Subcutaneous abdominal adipose tissue (tissue), 5 donors: ENCODE data around the gene SEPTIN3.
"Not testable (repeated sequence)": the region's sequence is repeated elsewhere in the genome, so short reads cannot be mapped to it uniquely, and the experiment has no call there.

Experiments used
- H3K27ac ChIP-seq: one replicate; pipeline ENCODE4 v1.7.0; 2013; ENCODE audit warnings: low read depth, mild to moderate bottlenecking, inconsistent platforms, low read length, moderate library complexity
- H3K27me3 ChIP-seq, 5 donors: one replicate each; pipeline ENCODE4 v1.7.0; 2013; ENCODE audit warnings: low read length in 5 of 5, inconsistent platforms in 1 of 5; ENCODE audit not compliant: control insufficient read depth in 5 of 5, insufficient read depth in 4 of 5
- H3K36me3 ChIP-seq, 5 donors: one replicate each; pipeline ENCODE4 v1.7.0; 2013; ENCODE audit warnings: low read length in 5 of 5; ENCODE audit not compliant: control insufficient read depth in 5 of 5, insufficient read depth in 5 of 5
- H3K4me1 ChIP-seq, 5 donors: one replicate each; pipeline ENCODE4 v1.7.0; 2013; ENCODE audit warnings: low read length in 5 of 5, mild to moderate bottlenecking in 3 of 5, moderate library complexity in 1 of 5; ENCODE audit not compliant: control insufficient read depth in 5 of 5, insufficient read depth in 5 of 5
- H3K4me3 ChIP-seq, 5 donors: one replicate each; pipeline ENCODE4 v1.7.0; 2013; ENCODE audit warnings: low read length in 5 of 5, low read depth in 1 of 5
- H3K9ac ChIP-seq, 5 donors: one replicate each; pipeline ENCODE4 v1.7.0; 2013; ENCODE audit warnings: low read length in 5 of 5, mild to moderate bottlenecking in 4 of 5, moderate library complexity in 3 of 5
- H3K9me3 ChIP-seq, 5 donors: one replicate each; pipeline ENCODE4 v1.7.0; 2013; ENCODE audit warnings: low read length in 5 of 5; ENCODE audit not compliant: control insufficient read depth in 5 of 5
- donor health status: healthy.
- donor health status: healthy.
- donor health status: healthy.
- donor health status: healthy.
- donor health status: healthy.

Gene SEPTIN3

DNA sequence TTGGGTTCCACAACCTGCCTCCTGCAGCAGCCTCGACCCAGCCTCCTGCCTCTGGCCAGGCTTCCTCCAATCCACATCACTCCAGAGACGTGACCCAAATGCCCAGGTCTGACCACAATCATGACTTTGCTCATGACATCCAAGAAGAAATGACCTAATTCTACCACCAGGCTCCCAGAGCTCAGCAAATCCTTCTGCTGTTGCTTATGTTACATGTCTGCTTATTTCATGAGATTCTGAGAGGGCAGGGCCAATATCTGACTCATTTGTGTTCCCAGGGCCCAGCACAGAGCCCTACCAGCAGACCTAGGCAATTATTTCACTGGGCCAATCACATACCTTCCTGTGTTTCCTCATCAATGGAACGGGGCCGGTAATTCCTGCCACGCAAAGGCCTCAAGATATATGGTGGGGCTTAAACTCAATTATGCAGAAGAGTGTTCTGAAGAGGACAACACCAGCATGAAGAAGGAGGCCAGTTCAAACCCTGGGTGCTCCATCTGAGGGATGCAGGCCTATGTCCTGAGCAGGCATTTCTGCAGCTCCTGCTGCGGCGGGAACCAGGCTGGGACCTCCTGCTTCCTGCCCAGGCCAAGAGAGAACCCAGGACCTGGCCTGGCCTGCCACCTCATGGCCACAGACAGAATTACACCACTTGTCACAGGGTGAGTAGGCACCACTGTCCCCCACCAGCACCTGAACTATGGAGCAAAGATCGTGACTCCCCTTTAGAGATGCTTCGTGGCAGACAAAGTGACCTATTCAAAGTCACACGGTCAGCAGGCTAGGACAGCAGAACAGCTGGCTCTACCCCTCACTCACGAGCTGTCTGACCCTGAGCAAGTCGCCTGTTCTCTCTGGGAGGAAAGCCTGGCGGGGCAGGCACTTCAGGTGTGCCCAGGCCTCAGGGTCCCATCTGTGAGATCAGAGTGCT lies 28.1 kb upstream of the SEPTIN3 start:
- H3K9ac ChIP-seq: no peak overlapping the region
- no peak overlapping the region for H3K27ac ChIP-seq
- peaks cover 0 to 7% (median 0%) of the 10 kb centered on the region in 5 donors for H3K27me3 ChIP-seq
- H3K4me3 ChIP-seq: no peak overlapping the region
- peaks cover 0 to 13% (median 4%) of the 10 kb centered on the region in 5 donors for H3K4me1 ChIP-seq
- no peaks in the 10 kb centered on the region for H3K36me3 ChIP-seq
- H3K9me3 ChIP-seq: no peaks in the 10 kb centered on the region

DNA sequence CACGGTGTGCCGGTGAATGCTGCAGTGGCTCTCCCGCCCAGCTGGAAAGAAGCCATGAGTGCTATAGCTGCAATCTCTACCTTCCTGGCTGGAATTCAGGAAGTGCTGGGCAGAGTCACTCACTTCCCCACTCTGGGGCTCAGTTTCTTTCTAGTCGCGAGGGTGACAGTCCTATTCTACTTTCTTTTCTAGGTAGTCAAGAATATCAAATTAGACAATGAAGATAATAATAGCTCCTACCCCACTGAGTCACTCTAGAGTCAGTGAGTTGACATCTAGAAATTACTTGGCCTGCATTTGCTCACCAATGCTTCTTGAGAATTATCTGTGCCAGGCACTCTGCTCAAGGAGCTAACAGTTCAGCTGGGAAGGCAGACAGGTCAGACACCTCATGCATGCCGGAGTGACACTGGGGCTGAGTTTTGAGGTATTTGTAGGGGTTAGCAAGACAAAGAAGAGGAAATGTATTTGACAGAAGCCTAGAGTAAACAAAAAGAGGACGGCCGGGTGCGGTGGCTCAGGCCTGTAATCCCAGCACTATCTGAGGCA lies 25.5 kb upstream of the SEPTIN3 start:
- Histone ChIP-seq H3K4me1 (peaks cover 0 to 27% (median 17%) of the 10 kb centered on the region in 5 donors), H3K4me3 (no peak overlapping the region), H3K9ac (no peak overlapping the region), H3K27me3 (peaks cover 0 to 8% (median 0%) of the 10 kb centered on the region in 5 donors), H3K36me3 (no peaks in the 10 kb centered on the region), H3K27ac (no peak overlapping the region), H3K9me3 (no peaks in the 10 kb centered on the region)

DNA sequence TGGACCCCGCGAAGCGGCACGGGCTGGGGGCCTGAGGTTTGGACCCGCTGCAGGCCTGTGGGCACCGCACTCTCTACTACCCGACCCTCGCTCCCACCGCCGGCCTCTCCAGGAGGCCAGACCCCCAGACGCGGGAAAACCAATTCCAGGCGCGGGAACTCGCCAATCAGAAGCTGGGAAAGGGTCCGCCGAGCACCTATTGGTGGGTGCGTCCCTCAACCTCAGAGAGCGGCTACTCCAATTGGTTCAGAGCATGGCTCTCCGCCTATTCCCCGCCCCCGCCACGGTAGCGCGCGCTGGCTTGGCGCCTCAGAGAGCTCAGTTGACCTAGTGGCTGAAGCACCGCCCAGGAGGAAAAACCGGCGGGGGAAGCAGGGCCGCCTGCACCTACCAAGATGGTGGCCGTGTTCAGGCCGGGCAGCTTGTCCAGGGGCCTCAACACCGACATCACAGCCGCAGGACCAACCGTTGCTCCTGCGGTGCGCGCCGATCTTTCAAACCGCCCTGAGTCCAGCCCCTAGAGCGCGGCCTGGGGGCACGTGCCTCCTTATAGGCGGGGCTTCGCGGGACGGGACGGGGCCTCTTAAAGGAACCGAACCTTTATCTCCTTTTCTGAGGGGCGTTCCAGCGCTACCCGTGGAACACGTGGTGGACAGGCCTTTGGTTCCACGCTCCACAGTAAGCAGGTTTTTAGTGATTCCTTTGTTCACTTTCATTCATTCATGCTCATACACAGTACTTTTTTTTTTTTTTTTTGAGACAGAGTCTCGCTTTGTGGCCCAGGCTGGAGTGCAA lies 22.4 kb upstream of the SEPTIN3 start, which contains the start of gene CENPM:
TSS of gene CENPM (minus strand) at position 524 of the 795 bp plus-strand sequence. CDS start at position 448, 76 bp downstream.
- no peak within 1 kb of the TSS for H3K27ac ChIP-seq

DNA sequence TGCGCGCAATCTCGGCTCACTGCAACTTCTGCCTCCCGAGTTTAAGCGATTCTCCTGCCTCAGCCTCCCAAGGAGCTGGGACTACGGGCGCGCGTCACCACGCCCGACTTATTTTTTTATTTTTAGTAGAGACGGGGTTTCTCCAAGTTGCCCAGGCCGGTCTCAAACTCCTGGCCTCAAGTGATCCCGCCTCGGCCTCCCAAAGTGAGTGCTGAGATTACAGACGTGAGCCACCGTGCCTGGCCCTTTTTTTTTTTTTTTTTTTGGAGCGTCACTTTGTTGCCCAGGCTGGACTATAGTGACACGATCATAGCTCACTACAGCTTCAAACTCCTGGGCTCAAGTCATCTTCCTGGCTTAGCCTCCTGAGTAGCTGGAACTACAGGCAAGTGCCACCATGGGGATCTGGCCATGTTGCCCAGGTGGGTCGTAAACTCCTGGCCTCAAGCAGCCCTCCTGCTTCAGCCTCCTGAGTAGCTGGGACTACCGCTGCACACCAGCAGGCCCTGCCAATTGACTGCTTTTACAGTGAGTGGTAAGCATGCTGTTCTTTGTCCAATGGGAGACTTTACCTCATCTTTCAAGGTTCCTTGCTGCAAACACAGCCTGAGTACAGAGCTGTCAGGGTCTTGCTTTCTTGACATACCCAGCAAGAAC lies 21.7 kb upstream of the SEPTIN3 start:
- Histone ChIP-seq H3K9me3 (no peaks in the 10 kb centered on the region), H3K4me1 (peaks cover 0 to 20% (median 15%) of the 10 kb centered on the region in 5 donors), H3K36me3 (no peaks in the 10 kb centered on the region), H3K9ac (peak overlapping the region in 3 of 5 donors; percentile 40 to 73 (median 40)), H3K27me3 (peaks cover 3 to 16% (median 4%) of the 10 kb centered on the region in 5 donors), H3K4me3 (peak overlapping the region; percentile 74 to 90 (median 87)), H3K27ac (no peak overlapping the region)

More for the DNA sequence above, 22.4 kb upstream of the SEPTIN3 start, which contains the start of gene CENPM:
- Histone ChIP-seq H3K36me3 (no peaks in the 10 kb centered on the region), H3K9me3 (no peaks in the 10 kb centered on the region), H3K27me3 (peaks cover 0 to 10% (median 3%) of the 10 kb centered on the region in 5 donors), H3K4me1 (peaks cover 0 to 20% (median 15%) of the 10 kb centered on the region in 5 donors), H3K4me3 (peak within 1 kb of the TSS; percentile 74 to 90 (median 87)), H3K9ac (peak within 1 kb of the TSS in 4 of 5 donors; percentile 40 to 73 (median 63))

DNA sequence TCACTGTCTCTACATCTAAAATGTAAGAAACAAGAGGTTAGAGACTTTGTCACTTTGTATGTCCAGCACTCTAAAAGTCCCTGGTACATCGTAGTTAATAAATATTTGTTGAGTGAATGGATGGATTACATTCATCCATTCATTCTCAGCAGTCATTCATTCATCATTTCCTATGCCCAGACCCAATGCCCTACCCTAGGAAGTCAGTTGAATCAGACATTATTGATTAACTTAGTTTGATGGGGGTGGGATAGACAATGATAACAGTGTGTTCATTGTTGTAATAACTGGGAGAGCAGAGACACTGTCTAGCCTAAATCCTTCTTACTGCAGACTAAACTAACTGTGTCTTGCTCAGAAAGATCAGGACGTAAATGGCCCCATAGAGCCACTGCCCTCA lies 21.1 kb upstream of the SEPTIN3 start:
- Histone ChIP-seq H3K9me3 (no peaks in the 10 kb centered on the region), H3K36me3 (no peaks in the 10 kb centered on the region), H3K4me3 (no peak overlapping the region), H3K27me3 (peaks cover 3 to 16% (median 8%) of the 10 kb centered on the region in 5 donors), H3K27ac (no peak overlapping the region), H3K4me1 (peaks cover 0 to 20% (median 15%) of the 10 kb centered on the region in 5 donors), H3K9ac (no peak overlapping the region)

DNA sequence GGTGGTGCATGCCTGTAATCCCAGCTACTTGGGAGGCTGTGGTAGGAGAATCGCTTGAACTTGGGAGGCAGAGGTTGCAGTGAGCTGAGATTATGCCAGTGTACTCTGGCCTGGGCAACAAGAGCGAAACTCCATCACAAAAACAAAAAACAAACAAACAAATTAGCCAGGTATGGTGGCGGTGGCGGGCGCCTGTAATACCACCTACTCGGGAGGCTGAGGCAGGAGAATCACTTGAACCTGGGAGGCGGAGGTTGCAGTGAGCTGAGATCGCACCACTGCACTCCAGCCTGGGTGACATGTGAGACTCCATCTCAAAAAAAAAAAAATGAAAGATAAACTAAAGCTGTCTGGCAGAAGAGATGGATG lies 20.3 kb upstream of the SEPTIN3 start:
- H3K36me3 ChIP-seq, H3K9me3 ChIP-seq, H3K9ac ChIP-seq, H3K27ac ChIP-seq, H3K4me3 ChIP-seq: not testable (repeated sequence)
- H3K27me3 ChIP-seq: peaks cover 3 to 16% (median 8%) of the 10 kb centered on the region in 5 donors
- peaks cover 0 to 20% (median 15%) of the 10 kb centered on the region in 5 donors for H3K4me1 ChIP-seq

DNA sequence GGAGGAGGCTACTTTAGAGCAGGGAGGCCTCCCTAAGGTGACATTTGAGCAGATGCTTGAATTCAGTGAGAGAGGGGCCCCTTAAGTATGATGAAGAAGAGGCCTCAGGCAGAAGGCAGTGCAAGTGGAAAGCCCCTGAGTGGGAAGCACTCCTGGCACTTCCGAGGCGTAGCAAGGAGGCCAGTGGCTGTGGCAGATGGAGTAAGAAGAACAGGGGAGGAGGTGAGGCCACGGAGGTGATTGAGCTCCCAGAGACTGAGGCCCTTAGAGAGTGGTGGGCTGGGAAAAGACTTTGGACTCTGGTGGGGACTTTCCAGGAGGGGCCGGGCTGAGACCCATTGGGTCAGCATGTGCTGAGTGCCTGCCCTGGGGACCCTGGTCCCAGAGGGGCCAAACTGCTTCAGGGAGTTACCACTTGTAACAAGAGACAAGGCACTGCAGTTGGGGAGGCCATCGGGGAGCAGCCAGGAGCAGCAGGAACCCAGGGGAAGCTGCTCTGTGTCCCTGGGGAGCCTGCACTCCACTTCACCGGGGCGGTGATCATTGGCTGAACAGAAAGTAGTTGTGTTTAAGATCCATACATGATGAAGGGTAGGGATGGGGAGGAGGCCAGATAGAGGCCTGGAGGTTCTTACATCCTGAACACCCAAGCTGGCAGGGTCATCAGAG lies 19.8 kb upstream of the SEPTIN3 start:
- Histone ChIP-seq H3K4me3 (no peak overlapping the region), H3K9ac (no peak overlapping the region), H3K4me1 (peaks cover 0 to 20% (median 15%) of the 10 kb centered on the region in 5 donors), H3K27ac (no peak overlapping the region), H3K9me3 (no peaks in the 10 kb centered on the region), H3K36me3 (no peaks in the 10 kb centered on the region), H3K27me3 (peaks cover 3 to 16% (median 8%) of the 10 kb centered on the region in 5 donors)

DNA sequence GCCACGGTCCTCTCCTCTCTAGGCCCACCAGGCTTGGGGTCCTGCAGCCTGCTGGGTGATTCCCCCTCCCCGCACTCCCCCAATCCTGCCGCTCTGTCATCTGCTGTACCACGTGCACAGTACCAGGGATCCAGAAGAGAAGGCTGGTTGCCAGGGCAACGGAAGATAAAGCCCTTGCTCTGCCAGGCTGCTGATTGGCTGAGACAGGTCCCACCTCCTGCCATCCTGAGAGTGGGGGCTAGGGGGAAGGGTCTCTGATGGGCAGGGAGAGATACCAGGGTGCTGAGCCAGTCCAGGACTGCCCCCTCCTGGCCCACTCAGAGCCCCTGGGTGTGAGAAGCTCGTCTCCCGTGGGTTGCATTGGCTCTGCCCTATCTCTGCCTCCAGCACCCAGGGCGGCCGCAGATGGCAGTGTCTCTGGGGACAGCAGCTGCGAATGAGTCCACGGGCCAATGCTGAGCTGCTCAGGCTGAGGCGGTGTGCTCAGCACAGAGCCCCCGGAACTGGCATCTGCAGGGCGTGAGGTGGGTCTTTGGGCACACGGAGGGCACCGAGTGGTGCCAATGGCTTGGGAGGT lies 17.3 kb upstream of the SEPTIN3 start, which contains the start of gene SMIM45:
TSS of gene SMIM45 (plus strand) at position 253 of the 577 bp plus-strand sequence.
- H3K27ac ChIP-seq: no peak within 1 kb of the TSS
- H3K4me3 ChIP-seq: no peak within 1 kb of the TSS
- peaks cover 0 to 5% (median 4%) of the 10 kb centered on the region in 5 donors for H3K4me1 ChIP-seq
- H3K27me3 ChIP-seq: peaks cover 3 to 13% (median 5%) of the 10 kb centered on the region in 5 donors
- H3K36me3 ChIP-seq: no peaks in the 10 kb centered on the region
- H3K9ac ChIP-seq: no peak within 1 kb of the TSS
- no peaks in the 10 kb centered on the region for H3K9me3 ChIP-seq
